Muscle of back (tissue), 11 donors: ENCODE data around the gene DNASE2B. TPM values are rescaled to one million over a fixed set of nuclear protein-coding genes. Genes with fewer than 3 reads are reported as not detected.
"Not testable (repeated sequence)": the region's sequence is repeated elsewhere in the genome, so short reads cannot be mapped to it uniquely, and the experiment has no call there.

Experiments
- DNase-seq, 3 donors: peaks; one replicate each; pipeline versions ENCODE4 v3.0.0 to v3.0.0-alpha.2; 2013
- polyA plus RNA-seq, 10 donors: library from polyadenylated mRNA; unstranded; fragments of 120-200 nt; gene quantifications; one replicate each; pipeline ENCODE4 v1.2.1, GENCODE V29; 2013; ENCODE audit not compliant: insufficient read length in 10 of 10

DNASE2B gene
- polyA plus RNA-seq, 10 donors = 0.12 to 0.21 (median 0.14) TPM; not detected in 5

DNA sequence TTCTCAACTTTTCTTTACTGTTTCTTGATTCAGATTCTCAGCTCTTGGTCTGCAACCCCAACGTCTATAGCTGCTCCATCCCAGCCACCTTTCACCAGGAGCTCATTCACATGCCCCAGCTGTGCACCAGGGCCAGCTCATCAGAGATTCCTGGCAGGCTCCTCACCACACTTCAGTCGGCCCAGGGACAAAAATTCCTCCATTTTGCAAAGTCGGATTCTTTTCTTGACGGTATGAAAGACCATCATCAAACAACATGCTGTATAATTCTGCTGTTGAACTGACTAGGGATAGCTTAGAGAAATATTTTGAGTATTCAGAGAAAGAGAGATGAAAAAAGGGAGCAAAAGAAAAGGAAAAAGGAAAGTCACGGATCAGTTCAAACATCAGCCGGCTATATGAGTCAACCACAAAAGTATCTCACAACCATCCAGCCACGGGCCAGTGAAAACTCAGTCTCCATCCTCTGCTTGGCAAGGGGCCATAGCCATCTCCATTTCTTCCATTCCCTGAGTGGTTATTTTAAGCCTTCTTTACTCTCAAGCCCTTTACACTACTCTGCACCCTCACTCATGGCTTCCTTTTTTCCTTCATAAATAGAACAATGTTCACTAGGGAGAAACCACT, 14.1 kb downstream of the DNASE2B start:
- DNase-seq = peak in 1 of 3 donors; percentile 45

DNA sequence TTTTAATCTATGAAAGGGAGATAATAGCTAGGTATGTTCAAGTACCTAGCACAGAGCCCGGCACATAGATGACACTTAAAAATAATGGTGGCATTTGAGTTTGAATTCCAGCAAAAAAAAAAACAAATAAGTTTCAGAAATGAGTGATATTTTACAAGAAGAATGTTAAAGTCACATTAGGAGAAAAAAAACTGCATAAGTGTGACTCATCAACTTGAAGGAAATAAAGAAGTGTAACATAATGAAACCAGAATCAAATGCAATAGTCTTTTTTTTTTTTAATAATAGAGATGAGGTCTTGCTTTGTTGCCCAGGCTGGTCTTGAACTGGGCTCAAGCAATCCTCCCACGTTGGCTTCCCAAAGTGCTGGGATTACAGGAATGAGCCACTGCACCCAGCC, 17.1 kb downstream of the DNASE2B start:
- no peak for DNase-seq

DNA sequence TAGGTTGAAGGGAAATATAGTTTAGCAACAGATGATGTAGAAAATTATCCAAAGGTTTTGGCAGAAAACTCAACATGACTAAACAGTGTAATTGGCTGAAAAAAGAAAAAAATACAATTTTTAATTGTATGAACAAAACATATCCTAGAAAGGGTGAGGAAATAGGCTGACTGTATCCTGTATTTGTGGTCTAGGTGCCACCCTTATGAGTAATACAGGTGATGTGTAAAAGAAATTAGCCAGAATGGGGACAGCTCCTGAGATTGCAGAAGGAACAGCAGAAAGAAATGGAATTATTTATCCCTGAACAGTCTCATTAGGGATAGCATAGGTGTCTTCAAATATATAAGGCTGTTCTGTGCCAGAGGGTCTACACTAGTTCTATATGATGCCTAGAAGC, 24.6 kb downstream of the DNASE2B start:
- DNase-seq = no peak

DNA sequence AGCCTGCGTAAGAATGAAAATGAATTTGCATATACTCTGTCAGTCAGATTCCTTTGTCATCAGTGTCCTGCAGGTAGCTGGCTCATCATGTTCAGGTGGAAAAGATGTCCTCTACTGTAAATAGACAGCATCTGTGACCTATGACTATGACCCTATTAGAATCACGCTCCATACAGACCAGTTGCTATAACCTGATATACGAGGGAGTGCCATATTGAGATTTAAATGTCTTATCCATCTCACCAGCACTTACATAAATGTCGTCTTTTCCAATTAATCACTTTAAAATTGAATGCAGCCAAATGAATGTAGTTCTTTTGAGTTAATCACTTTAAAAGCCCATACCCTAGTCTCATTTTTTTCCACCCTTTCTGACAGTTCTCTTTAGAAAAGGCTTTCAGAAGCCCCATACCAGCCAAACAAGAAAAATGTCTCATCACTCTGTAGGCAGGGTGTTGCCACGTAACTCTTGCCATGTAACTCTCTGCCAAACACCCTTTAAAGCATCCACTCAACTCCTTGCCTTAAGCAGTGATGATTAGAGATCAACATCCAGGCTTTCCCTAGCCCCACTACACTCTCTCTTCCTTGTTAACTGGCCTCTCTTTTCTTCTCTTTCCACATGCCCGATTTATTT, 26.3 kb downstream of the DNASE2B start:
- DNase-seq = no peak

DNA sequence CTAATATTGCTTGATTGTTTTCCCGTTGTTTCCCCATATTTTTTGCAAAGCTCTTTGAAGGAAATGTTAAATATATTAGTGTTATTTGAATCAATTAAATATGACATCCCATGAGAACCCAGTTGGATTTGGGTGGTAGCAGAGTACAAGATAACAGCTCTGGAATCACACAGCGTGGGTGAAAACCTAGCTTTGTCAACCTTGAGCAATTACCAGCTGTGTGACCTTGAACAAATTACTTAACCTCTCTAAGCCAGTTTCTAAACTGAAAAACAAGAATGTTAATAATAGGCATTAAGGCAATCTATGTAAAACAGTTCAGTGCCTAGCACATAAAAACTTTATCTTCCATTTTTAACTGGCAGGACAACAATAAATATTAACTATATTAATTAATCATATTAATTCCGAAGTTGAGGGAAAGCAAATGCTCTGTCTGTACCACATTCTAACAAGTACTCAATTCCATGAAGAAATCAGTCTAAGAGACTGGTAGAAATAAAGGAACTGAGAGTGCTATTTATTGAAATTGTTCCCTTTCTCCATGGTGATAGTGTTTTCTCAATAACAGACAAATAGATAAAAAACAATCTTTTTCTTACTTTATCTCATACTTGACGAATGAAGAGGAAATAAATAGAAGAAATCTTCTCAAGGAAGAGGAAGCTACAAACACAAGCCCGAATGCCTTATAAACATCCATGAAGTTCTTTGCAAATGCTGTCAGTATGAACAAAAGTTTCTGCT, 27.0 kb downstream of the DNASE2B start:
- DNase-seq = no peak

DNA sequence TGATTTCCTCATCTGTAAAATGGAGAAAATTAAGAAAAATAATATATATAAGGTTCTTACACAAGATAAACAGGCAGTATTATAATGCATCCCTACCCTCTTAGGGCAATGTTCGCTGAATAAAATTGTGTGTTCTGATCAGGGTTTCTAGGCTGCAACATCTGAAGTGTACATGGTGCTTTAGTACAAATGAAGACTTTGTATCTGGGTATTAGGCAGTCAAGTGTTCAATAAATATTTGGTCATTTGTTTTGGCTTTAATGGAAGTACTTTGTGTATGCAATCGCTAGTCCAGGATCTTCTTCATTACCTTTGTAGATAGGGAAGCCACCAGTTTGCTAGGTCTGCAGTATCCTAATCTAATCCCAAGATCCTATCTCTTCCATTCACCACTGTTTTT, 28.1 kb downstream of the DNASE2B start:
- DNase-seq = no peak

DNA sequence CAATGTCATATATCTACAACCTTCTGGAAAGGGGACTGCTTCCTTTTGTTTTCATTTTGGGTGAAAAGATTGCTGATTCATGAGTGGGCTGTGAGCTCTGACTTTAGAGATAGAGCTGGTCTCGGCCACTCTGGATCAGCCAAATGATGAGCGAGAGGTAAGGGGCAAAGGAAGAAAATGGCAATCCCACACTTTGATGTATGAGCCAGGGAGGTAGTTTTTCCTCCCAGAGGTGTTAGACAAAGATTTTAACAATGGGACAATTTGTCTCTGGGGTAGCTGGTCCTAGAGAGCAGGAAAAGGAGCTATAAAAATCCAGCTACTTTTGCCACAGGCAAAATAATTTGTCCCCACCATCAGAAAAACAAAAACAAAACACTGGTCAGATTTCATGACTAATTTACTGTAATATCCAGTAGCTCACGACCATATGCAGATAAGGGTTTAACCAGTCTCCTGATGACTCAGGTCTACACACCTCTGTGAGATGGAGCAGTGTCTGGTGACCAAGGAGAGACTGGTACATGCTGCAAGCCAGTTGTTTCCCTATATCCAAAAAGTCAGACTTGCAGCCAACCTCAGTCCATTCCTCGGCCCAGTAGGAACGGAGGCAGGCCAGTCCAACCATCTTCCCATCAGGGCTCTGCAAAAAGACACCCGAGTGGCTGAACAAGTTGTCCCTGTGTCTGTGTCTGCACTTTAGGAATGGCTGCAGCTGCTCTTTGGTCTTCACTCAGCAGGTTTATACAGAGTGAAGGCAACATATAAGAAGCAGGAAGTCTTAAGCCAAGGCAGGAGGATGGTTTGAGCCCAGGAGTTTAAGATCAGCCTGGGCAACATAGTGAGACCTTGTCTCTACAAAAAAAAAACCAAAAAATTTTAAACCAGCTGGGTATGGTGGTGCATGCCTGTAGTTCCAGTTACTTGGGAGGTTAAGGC, 29.2 kb downstream of the DNASE2B start:
- no peak for DNase-seq

DNA sequence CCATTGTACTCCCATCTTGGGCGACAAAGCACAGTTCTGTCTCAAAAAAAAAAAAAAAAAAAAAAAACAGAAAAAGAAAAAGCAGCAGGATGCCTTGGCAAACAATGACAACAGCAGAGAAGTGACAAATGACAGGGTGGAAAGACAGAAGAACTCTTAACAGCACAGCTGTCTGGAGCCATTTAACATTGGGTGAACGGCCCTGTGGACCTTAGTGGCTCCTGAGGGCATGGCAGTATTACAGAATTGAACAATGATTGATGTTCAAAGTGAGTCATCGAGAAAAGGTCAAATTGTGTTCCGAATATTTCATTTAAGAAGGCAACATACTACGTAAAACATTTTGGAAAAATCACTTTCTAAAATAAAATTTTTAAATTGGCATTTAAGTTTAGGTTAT, 30.0 kb downstream of the DNASE2B start:
- no peak for DNase-seq

DNA sequence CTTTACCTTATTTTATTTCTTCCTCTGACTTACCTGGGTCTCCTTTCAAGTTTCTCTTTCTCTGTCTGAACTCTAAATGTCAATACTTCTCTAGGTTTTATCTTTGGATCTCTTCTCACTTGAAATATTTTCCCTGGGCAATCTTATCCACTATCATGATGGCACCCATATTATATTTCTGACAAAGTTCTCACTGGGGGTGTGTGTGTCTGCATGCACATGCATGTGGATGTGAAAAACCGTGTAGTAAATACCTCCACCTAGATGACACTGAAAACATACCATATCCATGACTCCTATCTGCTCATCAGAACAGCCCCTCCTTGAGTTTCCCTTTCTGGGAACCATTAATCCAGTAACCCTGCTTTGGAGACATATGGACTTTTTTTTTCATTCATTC, 30.9 kb downstream of the DNASE2B start:
- DNase-seq = no peak

DNA sequence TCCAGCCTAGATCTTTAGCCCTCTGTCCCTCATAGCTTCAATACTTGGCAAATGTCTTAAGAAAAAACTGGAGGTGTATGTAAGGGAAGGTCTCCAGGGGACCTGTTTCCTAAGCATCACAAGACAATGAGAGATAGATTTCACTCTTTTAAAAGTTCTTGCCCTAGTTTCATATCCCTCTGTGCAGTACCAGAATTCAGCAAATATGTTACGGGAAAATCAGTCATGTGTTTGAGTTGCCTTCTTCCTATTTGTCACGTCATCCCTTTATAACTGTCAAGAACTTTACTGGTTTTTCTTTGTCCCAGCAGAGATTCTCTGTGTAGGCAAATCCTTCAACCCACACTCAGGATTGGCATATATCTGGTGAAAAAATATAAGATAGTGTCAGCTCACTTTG, 32.3 kb downstream of the DNASE2B start:
- no peak for DNase-seq

DNA sequence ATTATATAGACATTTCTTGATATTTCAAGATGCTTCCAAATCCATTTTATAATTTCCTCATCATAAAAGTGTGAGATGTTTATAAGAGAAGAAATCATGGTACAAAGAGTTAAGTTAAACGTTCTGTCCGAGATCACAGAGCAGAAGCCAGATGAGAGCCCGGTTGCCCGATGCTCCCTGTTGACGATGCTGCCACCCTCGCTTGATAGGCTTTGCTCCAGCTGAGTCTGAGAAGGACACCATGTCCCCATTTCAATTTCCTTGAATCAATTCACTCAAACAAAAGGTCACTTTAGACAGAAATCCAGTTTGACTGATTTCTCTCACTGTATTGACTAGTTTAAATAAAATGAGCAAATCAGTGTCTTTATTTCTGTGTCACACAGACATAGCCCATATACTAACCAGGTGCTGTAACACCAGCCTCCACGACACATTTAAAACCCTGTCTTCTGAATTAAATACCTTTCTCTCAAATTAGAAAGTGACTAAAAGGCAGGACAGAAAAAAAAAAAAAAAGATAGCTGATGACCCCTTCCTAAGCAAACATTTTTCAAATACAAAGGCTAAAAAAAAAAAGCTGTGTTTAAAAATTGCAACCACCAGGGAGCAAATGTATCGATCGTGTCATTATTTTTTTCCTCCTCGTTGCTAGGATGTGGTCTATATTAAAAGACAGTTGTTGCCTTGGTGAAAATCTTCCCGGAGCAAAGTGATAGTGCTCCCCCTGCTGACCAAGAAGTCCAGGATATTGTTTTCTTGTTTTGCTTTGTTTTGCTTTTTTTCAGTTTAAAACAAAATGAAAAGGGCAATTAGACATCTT, 35.2 kb downstream of the DNASE2B start:
- peak; percentile 77 to 89 (median 84) for DNase-seq

DNA sequence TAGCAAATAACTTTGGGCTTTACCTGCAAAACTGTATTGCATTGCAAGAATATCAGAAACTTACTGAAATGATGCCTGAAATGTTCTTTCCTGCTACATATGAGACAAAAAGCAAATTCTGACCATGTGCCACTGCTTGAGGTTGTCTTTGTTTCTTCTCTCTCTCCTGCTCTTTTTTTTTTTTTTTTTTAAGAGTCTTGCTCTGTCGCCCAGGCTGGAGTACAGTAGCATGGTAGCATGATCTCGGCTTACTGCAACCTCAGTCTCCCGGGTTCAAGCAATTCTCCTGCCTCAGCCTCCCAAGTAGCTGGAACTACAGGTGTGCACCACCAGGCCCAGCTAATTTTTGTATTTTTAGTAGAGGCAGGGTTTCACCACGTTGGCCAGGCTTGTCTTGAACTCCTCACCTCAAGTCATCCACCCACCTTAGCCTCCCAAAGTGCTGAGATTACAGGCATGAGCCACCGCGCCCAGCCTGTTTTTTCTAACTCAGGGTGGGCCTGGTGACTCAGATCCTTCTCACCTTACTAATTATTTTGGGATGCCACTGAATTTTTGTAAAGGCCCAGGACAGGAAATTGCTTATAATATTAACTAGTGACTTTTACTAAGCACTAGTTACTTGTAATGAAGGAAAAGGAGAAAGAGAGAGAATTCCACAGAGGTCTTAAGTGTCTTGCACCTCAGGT, 35.9 kb downstream of the DNASE2B start:
- DNase-seq = no peak

DNA sequence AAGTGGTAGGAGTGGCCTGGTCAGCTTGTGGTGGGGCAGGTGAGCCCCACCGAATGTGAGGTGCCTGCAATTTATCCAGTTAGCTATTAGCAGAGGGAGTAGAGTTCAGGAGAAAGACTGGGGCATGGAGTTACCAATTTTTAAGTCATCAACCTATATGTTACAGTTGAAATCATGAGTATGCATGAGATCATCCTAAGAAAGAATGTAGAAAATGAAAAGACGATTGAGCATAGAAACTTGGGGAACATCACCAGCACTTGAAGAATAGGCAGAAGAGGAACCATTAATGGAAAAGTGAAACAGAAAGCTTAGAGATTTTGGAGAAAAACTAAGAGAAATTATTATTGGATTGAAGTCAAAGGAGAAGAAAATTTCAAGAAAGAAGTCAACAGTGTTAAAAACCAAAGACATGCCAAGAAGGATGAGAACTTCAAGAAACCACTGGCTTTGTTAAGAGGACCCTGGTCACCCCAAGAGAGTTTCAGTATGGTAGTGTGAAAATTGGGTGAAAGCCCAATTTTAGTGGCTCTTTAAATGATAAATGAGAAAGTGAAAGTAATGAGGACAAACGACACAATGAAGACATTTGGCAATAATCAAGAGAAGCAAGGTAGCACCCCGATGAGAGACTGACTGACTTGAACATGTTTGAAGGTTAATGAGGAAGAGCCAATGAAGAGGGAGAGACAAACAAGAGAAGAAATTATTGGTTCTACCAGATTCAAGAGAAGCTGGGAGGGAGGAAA, 36.7 kb downstream of the DNASE2B start:
- DNase-seq = no peak

DNA sequence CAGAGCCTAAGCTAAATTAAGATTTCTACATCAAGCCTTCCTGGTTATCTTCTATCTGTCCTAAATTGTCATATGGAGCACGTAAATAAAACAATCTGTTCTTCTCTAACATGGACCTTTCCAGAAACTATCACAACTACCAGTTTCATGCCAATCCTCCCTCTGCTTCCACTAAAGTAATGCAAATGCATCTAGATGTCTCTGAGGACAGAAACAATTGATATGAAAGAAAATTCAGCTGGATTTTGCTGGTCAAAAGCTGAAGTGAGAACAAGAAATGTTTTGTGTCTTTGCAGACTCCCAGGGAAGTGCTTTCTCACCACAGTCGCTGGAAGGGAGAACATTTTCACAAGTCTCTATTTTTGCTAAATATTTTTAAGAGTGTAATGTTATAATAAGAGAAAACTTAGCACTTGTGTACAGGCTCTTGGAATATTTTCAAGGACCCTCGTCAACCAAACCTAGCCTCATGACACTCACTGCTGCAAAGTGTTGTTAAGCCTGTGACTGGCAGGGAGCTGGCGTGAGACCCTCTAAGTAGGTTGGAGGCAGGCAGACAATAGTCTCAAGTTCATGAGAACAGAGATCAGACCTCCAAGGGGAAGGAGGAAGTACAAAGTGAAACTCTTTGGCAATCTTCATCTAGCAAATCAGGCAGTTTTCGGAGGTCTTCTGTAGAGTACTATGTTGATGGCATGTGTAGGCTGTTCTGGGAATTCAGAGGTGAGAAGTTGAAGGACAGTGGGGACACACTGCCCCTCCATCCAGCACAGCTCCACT, 38.8 kb downstream of the DNASE2B start:
- no peak for DNase-seq

DNA sequence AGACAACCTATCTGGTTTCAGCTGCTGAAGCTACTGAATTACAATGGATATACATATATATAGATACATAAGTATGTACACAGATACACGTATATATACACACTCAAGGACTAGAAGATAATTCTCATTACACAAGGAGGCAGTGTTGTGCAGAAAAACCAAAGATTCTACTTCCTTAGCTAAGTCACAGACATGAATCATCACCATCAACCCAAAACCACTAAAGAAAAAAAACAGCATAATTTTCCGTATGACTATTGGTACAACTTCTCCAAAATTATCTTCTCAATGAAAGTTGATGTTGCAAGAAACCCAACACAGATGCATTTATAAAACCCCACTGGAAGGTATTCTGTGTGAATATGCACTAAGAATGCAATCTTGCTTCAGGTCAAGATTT, 44.0 kb downstream of the DNASE2B start:
- peak; percentile 49 to 80 (median 74) for DNase-seq

DNA sequence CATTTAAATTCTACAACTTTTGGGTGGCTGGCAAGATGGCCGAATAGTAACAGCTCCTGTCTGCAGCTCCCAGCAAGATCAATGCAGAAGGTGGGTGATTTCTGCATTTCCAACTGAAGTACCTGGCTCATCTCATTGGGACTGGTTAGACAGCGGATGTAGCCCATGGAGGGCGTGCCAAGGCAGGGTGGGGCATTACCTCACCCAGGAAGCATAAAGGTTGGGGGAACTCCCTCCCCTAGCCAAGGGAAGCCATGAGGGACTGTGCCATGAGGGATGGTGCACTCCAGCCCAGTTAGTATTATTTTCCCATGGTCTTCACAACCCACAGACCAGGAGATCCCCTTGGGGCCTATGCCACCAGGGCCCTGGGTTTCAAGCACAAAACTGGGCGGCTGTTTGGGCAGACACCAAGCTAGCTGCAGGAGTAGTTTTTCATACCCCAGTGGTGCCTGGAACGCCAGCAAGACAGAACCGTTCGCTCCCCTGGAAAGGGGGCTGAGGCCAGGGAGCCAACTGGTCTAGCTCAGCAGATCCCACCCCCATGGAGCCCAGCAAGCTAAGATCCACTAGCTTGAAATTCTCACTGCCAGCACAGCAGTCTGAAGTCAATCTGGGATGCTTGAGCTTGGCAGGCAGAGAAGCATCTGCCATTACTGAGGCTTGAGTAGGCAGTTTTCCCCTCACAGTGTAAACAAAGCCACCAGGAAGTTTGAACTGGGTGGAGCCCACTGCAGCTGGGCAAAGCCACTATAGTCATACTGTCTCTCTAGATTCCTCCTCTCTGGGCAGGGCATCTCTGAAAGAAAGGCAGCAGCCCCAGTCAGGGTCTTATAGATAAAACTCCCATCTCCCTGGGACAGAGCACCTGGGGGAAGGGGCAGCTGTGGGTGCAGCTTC, 44.7 kb downstream of the DNASE2B start:
- DNase-seq = not testable (repeated sequence)

DNA sequence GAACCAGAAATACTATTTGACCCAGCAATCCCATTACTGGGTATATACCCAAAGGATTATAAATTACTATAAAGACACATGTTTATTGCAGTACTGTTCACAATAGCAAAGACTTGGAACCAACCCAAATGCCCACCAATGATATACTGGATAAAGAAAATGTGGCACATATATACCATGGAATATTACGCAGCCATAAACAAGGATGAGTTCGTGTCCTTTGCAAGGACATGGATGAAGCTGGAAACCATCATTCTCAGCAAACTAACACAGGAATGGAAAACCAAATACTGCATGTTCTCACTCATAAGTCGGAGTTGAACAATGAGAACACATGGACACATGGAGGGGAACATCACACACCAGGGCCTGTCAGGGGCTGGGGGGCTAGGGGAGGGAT, 50.4 kb downstream of the DNASE2B start:
- DNase-seq = not testable (repeated sequence)

DNA sequence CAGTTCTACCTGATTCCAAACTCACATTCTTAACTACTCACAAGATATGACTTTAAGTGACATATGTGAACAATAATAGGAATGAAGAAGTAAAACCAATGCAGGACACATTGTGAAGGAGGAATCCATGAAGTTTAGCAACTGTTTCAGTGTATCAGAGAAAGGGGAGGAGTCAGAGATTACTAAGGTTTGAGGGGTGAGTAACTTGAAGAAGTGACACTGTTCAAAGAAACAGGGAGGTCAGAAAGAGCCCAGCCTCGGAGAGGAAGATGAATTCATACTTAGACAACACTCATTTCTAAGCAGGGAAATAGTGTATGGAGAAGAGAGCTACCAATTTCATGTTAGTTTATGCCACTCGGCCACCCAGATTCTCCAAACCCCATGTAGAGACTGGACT, 52.6 kb downstream of the DNASE2B start:
- no peak for DNase-seq
